ENCODE measurements around the gene HNF1B.
A peak's percentile ranks its signal among the peaks of the same experiment; 100 is the strongest.

HNF1B gene

GRCh38 chr17:37774504-37774903, 29.6 kb upstream of the HNF1B start:
- no peak overlapping the region for H3K4me3 ChIP-seq (ENCODE audit: low read depth, low read length)
- TF ChIP-seq, protein P1, sequence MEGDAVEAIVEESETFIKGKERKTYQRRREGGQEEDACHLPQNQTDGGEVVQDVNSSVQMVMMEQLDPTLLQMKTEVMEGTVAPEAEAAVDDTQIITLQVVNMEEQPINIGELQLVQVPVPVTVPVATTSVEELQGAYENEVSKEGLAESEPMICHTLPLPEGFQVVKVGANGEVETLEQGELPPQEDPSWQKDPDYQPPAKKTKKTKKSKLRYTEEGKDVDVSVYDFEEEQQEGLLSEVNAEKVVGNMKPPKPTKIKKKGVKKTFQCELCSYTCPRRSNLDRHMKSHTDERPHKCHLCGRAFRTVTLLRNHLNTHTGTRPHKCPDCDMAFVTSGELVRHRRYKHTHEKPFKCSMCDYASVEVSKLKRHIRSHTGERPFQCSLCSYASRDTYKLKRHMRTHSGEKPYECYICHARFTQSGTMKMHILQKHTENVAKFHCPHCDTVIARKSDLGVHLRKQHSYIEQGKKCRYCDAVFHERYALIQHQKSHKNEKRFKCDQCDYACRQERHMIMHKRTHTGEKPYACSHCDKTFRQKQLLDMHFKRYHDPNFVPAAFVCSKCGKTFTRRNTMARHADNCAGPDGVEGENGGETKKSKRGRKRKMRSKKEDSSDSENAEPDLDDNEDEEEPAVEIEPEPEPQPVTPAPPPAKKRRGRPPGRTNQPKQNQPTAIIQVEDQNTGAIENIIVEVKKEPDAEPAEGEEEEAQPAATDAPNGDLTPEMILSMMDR (IDR thresholded peaks at IDR 0.05; ENCODE audit: insufficient read depth, low read length, missing control alignments), result no peak
- CTCF ChIA-PET, result interaction anchor here (0.8 to 8.7 kb wide), 7 partner anchors 9 to 401 kb away, joined by 3 to 146 read pairs (median 5); no protein-coding TSS in a partner anchor
- POLR2A ChIA-PET, result no interaction called here
- no peak for DNase-seq (ENCODE audit: low read depth, low spot score)

DNA sequence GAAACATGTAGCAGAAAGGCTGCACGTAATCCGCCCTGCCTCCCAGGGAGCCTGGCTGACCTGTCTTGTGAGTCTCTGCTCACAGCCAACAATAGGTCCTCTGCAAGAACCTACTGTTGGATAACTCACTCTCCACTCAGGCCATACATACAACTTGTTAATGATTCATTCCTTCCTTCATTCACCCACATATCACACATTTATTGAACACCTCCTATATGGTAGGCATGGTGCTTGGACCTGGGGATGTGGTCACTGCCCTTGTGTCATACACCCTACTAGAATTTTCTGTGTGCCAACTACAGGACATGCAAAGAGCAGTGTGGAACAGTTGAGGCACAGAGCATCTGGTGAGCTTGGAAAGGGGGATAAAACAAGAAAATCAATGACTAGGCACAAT, 28.1 kb upstream of the HNF1B start:
- POLR2A ChIA-PET, result no interaction called here
- CTCF ChIA-PET, result interaction anchor here (0.8 to 8.7 kb wide), 8 partner anchors 10 to 129 kb away, joined by 3 to 146 read pairs (median 6); partner anchors contain the start of gene DDX52
- DNase-seq (ENCODE audit: low read depth, low spot score), result no peak
- H3K4me3 ChIP-seq (ENCODE audit: low read depth, low read length), result no peak overlapping the region
- TF ChIP-seq, protein P1 (IDR thresholded peaks at IDR 0.05; ENCODE audit: insufficient read depth, low read length, missing control alignments), result no peak

DNA sequence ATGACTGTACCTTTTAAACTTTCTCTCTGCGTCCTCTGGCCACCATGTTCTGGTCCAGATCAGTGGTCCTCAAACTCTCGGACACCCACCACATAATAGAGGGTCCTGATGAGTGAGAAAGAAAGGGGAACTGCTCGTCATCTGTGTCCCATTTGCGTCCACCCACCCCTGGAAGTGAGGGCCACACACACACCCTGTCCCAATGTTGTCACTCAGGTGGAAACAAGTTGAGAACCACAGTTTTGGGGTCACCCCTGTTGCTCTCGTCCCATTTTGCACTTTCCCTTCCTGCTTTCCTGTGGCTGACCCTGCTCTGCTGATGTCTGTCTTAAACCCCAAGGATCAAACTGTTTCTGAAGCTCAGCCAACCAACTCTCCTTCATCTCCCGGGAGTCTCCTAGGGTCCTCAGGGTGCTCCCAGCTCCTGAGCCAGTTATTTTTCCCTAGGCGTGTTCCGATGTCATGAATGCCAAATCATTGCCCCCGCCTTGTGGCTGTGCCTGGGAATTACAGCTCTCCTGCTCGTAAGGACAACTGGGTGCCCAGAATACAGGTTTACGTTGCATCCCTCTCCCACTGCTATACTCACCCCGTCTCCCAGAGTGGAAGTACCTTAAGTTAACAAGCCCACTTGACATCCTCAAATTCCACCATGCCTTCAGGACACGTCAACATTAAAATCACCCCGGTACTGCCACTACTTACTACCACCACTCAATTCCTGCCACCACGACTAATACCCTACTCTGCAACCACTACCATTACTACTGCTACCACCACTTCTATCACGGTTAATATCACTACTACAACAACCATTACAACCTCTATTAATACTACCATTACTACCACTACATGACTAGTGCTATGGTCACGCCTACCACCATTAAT, 26.0 kb upstream of the HNF1B start:
- ChIA-PET POLR2A (no interaction called here), CTCF (interaction anchor here (0.6 to 8.7 kb wide), 49 partner anchors 9 to 244 kb away, joined by 3 to 146 read pairs (median 7); partner anchors contain the start of genes DDX52 and HNF1B)
- TF ChIP-seq, protein P1 (IDR thresholded peaks at IDR 0.05; ENCODE audit: insufficient read depth, low read length, missing control alignments), result peak; percentile 90
- no peak overlapping the region for H3K4me3 ChIP-seq (ENCODE audit: low read depth, low read length)
- DNase-seq (ENCODE audit: low read depth, low spot score), result no peak

DNA sequence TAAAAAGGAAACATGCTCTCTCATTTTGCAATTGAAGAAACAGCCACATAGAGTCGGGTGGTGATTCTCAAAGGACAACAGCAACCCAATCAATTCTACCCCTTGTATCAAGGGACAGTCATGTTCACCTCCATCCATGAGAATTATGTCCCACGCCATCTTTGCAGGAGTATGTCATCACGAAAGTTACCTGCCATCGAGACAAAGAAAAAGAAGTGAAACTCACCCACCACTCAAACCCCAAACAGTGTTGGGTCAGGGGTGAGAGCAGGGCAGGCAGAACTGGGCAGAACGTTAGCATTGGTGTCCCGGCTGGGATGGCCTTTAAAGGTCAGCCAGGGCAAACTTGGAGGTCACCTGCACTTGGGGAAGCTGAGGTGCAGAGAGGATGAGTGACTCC, 24.2 kb upstream of the HNF1B start:
- CTCF ChIA-PET, result interaction anchor here (1.2 to 8.7 kb wide), 11 partner anchors 10 to 242 kb away, joined by 4 to 146 read pairs (median 18); no protein-coding TSS in a partner anchor
- H3K4me3 ChIP-seq (ENCODE audit: low read depth, low read length), result no peak overlapping the region
- TF ChIP-seq, protein P1 (IDR thresholded peaks at IDR 0.05; ENCODE audit: insufficient read depth, low read length, missing control alignments), result no peak
- POLR2A ChIA-PET, result no interaction called here
- no peak for DNase-seq (ENCODE audit: low read depth, low spot score)

DNA sequence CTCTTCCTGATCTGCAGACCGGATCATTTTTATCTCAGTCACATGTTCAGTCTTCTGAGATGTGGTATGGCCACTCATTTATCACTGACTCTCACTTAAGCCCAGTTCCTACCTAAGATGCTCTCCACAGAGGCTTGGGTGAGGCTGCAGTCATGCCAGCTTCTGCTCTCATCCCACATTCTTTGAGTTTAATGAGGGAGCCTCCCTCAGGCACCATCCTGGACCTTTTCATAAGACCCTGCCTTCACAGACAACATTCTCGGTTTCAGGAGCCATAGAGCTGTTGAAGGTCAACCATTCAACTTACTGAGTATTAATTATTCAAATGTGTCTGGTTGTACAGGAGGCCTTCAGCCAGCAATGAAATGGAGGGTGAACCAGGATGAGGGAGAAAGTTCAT, 23.6 kb upstream of the HNF1B start:
- no peak overlapping the region for H3K4me3 ChIP-seq (ENCODE audit: low read depth, low read length)
- TF ChIP-seq, protein P1 (IDR thresholded peaks at IDR 0.05; ENCODE audit: insufficient read depth, low read length, missing control alignments), result no peak
- no peak for DNase-seq (ENCODE audit: low read depth, low spot score)
- ChIA-PET CTCF (interaction anchor here (3.5 to 8.7 kb wide), 3 partner anchors 24 to 120 kb away, joined by 26 to 146 read pairs (median 36); no protein-coding TSS in a partner anchor), POLR2A (no interaction called here)

- no peak for DNase-seq (ENCODE audit: low read depth, low spot score)
- ChIA-PET POLR2A (no interaction called here), CTCF (interaction anchor here (1.0 to 8.7 kb wide), 2 partner anchors 49 to 118 kb away, joined by 5 to 146 read pairs; no protein-coding TSS in a partner anchor)
- TF ChIP-seq, protein P1 (IDR thresholded peaks at IDR 0.05; ENCODE audit: insufficient read depth, low read length, missing control alignments), result no peak
- no peak overlapping the region for H3K4me3 ChIP-seq (ENCODE audit: low read depth, low read length)
Observed at GRCh38 chr17:37766971-37767370, 22.1 kb upstream of the HNF1B start.
